HG03469 (cell line): ENCODE results near the gene DACT2.
"Not testable (repeated sequence)": the region's sequence is repeated elsewhere in the genome, so short reads cannot be mapped to it uniquely, and the experiment has no call there.

Experiments
- ATAC-seq: cut with Tn5 transposase; IDR thresholded peaks from one replicate; pipeline ENCODE4 v1.9.1; 2021; ENCODE audit warnings: mild to moderate bottlenecking, moderate library complexity, moderate number of reproducible peaks; ENCODE audit not compliant: unreplicated experiment

Gene DACT2

GRCh38 chr6:168285456-168285855 lies 34.1 kb downstream of the DACT2 start:
- no peak for ATAC-seq

- ATAC-seq, result no peak
Observed at GRCh38 chr6:168284187-168284586, 35.4 kb downstream of the DACT2 start.

- ATAC-seq, result no peak
Observed at GRCh38 chr6:168283686-168284025, 35.9 kb downstream of the DACT2 start.

- no peak for ATAC-seq
Observed at GRCh38 chr6:168282985-168283685, 36.4 kb downstream of the DACT2 start.

GRCh38 chr6:168281826-168282225 lies 37.8 kb downstream of the DACT2 start:
- ATAC-seq, result no peak

- not testable (repeated sequence) for ATAC-seq
Observed at GRCh38 chr6:168281314-168281713, 38.3 kb downstream of the DACT2 start.

GRCh38 chr6:168280899-168281245 lies 38.7 kb downstream of the DACT2 start:
- no peak for ATAC-seq

- ATAC-seq, result no peak
Observed at GRCh38 chr6:168280020-168280898, 39.3 kb downstream of the DACT2 start.

- ATAC-seq, result no peak
Observed at GRCh38 chr6:168279403-168279935, 40.1 kb downstream of the DACT2 start.

GRCh38 chr6:168278904-168279303 lies 40.7 kb downstream of the DACT2 start:
- ATAC-seq, result no peak

GRCh38 chr6:168277274-168277669 lies 42.3 kb downstream of the DACT2 start:
- no peak for ATAC-seq

- ATAC-seq, result no peak
Observed at GRCh38 chr6:168276576-168277273, 42.9 kb downstream of the DACT2 start.

GRCh38 chr6:168275168-168275567 lies 44.4 kb downstream of the DACT2 start:
- ATAC-seq, result no peak

- no peak for ATAC-seq
Observed at GRCh38 chr6:168274037-168274952, 45.3 kb downstream of the DACT2 start.

- ATAC-seq, result no peak
Observed at GRCh38 chr6:168273441-168274036, 46.0 kb downstream of the DACT2 start.

- no peak for ATAC-seq
Observed at GRCh38 chr6:168272415-168273325, 46.9 kb downstream of the DACT2 start.

GRCh38 chr6:168270274-168271172 lies 49.1 kb downstream of the DACT2 start:
- ATAC-seq, result no peak
